ENCODE measurements around the gene COL5A1.

The COL5A1 gene

DNA sequence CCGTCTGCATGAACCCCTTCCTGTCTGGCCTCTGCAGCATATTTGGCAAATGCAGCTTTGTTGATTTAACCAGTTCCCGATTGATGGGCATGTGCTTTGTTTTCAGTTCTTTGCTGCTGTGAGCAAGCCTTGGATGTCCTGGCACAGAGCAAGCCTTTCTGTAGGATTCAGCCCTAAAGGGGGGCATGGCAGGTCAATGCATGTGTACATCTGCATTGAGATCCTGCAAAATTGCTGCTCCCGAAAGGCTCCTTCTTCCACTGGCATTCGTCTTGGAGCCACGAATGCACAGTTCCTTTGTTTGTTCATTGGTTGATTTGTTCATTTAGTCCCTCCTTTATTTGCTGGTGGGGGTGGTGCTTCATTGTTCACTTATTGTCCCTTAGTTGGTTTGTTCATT, 34.8 kb downstream of the COL5A1 start:
- no peak overlapping the region for H3K27ac Mint-ChIP-seq
- H3K9me3 Mint-ChIP-seq, result peaks cover 26% of the 10 kb centered on the region
- H3K27me3 Mint-ChIP-seq (ENCODE audit: low read depth), result peaks cover 3% of the 10 kb centered on the region
- H3K36me3 Mint-ChIP-seq (ENCODE audit: low read depth), result peaks cover 27% of the 10 kb centered on the region
- no peak overlapping the region for H3K4me3 Mint-ChIP-seq
- peaks cover 40% of the 10 kb centered on the region for H3K4me1 Mint-ChIP-seq
- TF ChIP-seq, protein P1, sequence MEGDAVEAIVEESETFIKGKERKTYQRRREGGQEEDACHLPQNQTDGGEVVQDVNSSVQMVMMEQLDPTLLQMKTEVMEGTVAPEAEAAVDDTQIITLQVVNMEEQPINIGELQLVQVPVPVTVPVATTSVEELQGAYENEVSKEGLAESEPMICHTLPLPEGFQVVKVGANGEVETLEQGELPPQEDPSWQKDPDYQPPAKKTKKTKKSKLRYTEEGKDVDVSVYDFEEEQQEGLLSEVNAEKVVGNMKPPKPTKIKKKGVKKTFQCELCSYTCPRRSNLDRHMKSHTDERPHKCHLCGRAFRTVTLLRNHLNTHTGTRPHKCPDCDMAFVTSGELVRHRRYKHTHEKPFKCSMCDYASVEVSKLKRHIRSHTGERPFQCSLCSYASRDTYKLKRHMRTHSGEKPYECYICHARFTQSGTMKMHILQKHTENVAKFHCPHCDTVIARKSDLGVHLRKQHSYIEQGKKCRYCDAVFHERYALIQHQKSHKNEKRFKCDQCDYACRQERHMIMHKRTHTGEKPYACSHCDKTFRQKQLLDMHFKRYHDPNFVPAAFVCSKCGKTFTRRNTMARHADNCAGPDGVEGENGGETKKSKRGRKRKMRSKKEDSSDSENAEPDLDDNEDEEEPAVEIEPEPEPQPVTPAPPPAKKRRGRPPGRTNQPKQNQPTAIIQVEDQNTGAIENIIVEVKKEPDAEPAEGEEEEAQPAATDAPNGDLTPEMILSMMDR (IDR thresholded peaks at IDR 0.05; ENCODE audit: unreplicated experiment in 3 of 3), result no peak

DNA sequence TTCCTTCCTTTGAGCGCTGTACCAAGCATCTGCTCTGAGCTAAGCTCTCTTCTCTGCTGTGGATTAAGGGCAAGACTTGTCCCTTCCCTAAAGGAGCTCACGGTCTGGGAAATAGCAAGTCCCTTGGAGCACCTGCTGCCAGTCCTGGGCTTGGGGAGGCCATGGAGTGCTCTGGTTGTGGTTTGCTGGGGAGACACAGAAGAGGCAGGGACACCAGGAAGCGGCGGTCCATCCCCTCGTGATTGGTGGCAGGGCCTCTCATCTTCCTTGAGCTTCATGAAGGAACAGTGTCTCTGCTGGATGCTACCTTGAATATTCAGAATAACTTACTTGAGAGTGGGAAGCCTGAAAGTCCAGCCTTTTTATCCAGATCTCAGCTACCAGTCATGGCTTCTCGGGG, 35.3 kb downstream of the COL5A1 start:
- TF ChIP-seq, protein P1 (IDR thresholded peaks at IDR 0.05; ENCODE audit: unreplicated experiment in 3 of 3), result no peak
- H3K36me3 Mint-ChIP-seq (ENCODE audit: low read depth), result peaks cover 23% of the 10 kb centered on the region
- peaks cover 26% of the 10 kb centered on the region for H3K9me3 Mint-ChIP-seq
- H3K4me3 Mint-ChIP-seq, result no peak overlapping the region
- peaks cover 3% of the 10 kb centered on the region for H3K27me3 Mint-ChIP-seq (ENCODE audit: low read depth)
- peaks cover 45% of the 10 kb centered on the region for H3K4me1 Mint-ChIP-seq
- no peak overlapping the region for H3K27ac Mint-ChIP-seq

DNA sequence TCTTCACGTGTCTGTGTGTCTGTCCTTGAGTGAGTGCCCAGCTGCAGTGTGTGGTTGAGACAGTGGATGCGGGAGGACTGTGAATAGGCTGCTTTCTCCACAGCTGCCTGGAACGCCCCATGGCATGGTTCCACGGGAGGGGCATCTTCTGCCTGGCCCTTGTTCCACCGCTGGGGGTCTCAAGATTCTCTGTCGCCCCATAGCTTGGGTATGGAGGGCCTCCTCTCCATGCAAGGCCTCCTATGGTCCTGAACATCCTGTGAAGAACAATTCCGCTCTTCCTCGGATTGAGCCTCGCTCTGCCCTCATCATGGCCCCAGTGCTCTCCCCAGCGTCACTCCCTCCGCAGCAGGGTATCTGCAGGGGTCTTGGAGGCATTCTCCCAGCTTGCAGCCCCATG, 36.1 kb downstream of the COL5A1 start:
- Mint-ChIP-seq H3K36me3 (ENCODE audit: low read depth) (peaks cover 17% of the 10 kb centered on the region), H3K27ac (no peak overlapping the region), H3K9me3 (peaks cover 23% of the 10 kb centered on the region), H3K27me3 (ENCODE audit: low read depth) (peaks cover 3% of the 10 kb centered on the region), H3K4me3 (no peak overlapping the region), H3K4me1 (peaks cover 45% of the 10 kb centered on the region)
- TF ChIP-seq, protein P1 (IDR thresholded peaks at IDR 0.05; ENCODE audit: unreplicated experiment in 3 of 3), result no peak

DNA sequence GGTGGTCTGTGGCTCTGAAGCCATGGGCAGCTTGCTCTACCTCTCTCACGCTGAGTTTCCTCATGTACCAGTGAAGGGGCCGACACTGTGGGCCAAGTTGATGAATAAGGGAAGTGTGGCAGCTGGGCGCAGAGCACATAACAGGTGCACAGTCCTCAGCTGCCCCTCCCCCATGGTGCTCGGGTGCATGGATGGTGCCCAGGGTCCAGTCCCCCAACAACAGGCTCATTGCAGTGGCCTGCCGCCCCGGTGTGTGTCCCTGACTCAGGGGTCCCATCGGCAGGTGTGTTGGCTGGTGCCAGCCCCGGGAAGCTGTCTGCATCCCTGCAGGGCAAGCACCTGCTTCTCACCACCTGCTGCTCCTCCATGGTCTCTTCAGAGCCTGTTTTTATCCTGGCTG, 36.6 kb downstream of the COL5A1 start:
- H3K4me1 Mint-ChIP-seq, result peaks cover 45% of the 10 kb centered on the region

DNA sequence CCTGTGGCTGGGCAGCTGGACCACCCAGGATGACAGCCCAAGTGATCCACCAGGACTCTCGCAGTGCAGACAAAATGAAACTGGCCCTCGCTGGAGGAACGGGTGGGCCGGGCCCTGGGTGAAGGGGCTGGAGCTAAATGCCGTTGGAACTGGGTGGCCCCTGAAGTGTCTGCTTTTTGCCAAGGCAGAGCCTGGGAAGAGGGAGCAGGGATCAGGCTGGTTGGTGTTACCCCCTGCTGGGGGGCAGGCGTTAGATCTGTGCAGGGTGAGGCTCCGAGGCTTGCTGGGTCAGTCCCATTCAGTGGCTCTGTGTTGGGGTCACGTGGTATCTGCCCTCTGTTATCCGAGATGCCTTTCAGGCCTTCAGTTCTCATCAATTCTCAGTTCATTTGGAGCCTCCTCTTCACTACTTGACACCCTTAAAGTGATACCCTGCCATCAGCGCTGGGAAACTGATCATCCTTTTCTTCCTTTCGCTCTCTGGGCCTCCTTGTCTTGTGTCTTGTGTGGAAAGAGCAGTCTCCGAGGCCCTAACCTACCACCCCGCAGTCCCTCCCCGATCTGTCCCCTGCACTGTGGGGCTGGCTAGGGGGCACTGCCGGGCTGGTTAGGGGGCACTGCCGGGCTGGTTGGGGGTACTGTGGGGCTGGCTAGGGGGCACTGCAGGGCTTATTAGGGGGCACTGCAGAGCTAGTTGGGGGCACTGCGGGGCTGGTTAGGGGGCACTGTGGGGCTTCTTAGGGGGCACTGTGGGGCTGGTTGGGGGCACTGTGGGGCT, 37.3 kb downstream of the COL5A1 start:
- H3K9me3 Mint-ChIP-seq, result peaks cover 18% of the 10 kb centered on the region
- no peak overlapping the region for H3K4me3 Mint-ChIP-seq
- peaks cover 3% of the 10 kb centered on the region for H3K27me3 Mint-ChIP-seq (ENCODE audit: low read depth)

More for the DNA sequence above, 36.6 kb downstream of the COL5A1 start:
- no peak overlapping the region for H3K27ac Mint-ChIP-seq
- H3K36me3 Mint-ChIP-seq (ENCODE audit: low read depth), result peaks cover 13% of the 10 kb centered on the region
- TF ChIP-seq, protein P1 (IDR thresholded peaks at IDR 0.05; ENCODE audit: unreplicated experiment in 3 of 3), result no peak
- peaks cover 18% of the 10 kb centered on the region for H3K9me3 Mint-ChIP-seq
- H3K27me3 Mint-ChIP-seq (ENCODE audit: low read depth), result peaks cover 3% of the 10 kb centered on the region
- no peak overlapping the region for H3K4me3 Mint-ChIP-seq

More for the DNA sequence above, 37.3 kb downstream of the COL5A1 start:
- Mint-ChIP-seq H3K4me1 (peaks cover 45% of the 10 kb centered on the region), H3K27ac (no peak overlapping the region), H3K36me3 (ENCODE audit: low read depth) (peaks cover 12% of the 10 kb centered on the region)
- TF ChIP-seq, protein P1 (IDR thresholded peaks at IDR 0.05; ENCODE audit: unreplicated experiment in 3 of 3), result no peak

Data from nephron (organoid).